GM04504 (cell line): ENCODE measurements around the gene ERVW-1.
"Not testable (repeated sequence)": the region's sequence is repeated elsewhere in the genome, so short reads cannot be mapped to it uniquely, and the experiment has no call there.

Experiments
- DNase-seq: peaks from one replicate; pipeline ENCODE4 v3.0.0-alpha.2; 2012; ENCODE audit warnings: low read depth

ERVW-1 gene

GRCh38 chr7:92468589-92468988 is 9.2 kb downstream of the ERVW-1 start:
- not testable (repeated sequence) for DNase-seq

- no peak for DNase-seq
Measured at GRCh38 chr7:92466682-92467081, 11.1 kb downstream of the ERVW-1 start.

GRCh38 chr7:92464515-92464914 is 13.2 kb downstream of the ERVW-1 start:
- DNase-seq, result no peak

GRCh38 chr7:92462560-92462959 is 15.2 kb downstream of the ERVW-1 start:
- no peak for DNase-seq

GRCh38 chr7:92461027-92462003 is 16.4 kb downstream of the ERVW-1 start:
- no peak for DNase-seq

GRCh38 chr7:92460510-92460909 is 17.2 kb downstream of the ERVW-1 start:
- no peak for DNase-seq

GRCh38 chr7:92460109-92460508 is 17.6 kb downstream of the ERVW-1 start:
- DNase-seq, result no peak

- no peak for DNase-seq
Measured at GRCh38 chr7:92456236-92456635, 21.5 kb downstream of the ERVW-1 start.

- no peak for DNase-seq
Measured at GRCh38 chr7:92451645-92452044, 26.1 kb downstream of the ERVW-1 start.

GRCh38 chr7:92448205-92448747 is 29.5 kb downstream of the ERVW-1 start:
- peak; percentile 14 for DNase-seq

GRCh38 chr7:92447345-92448204 is 30.2 kb downstream of the ERVW-1 start, which contains the start of gene GATAD1:
GATAD1 (plus strand) TSS chr7:92447482; CDS start chr7:92447730, 248 bp downstream.
- DNase-seq, result peak; percentile 82

GRCh38 chr7:92446869-92447344 is 30.8 kb downstream of the ERVW-1 start:
- DNase-seq, result no peak

GRCh38 chr7:92442720-92443119 is 35.0 kb downstream of the ERVW-1 start:
- DNase-seq, result not testable (repeated sequence)

GRCh38 chr7:92437956-92438491 is 39.7 kb downstream of the ERVW-1 start:
- no peak for DNase-seq

- no peak for DNase-seq
Measured at GRCh38 chr7:92436612-92437445, 40.9 kb downstream of the ERVW-1 start.

GRCh38 chr7:92435542-92435941 is 42.2 kb downstream of the ERVW-1 start:
- no peak for DNase-seq

- no peak for DNase-seq
Measured at GRCh38 chr7:92433019-92433418, 44.7 kb downstream of the ERVW-1 start.

- no peak for DNase-seq
Measured at GRCh38 chr7:92432299-92432946, 45.3 kb downstream of the ERVW-1 start.

- DNase-seq, result no peak
Measured at GRCh38 chr7:92427193-92427592, 50.6 kb downstream of the ERVW-1 start.

GRCh38 chr7:92425311-92425947 is 52.3 kb downstream of the ERVW-1 start:
- no peak for DNase-seq
